HepG2 (cell line): ENCODE data around the gene UVSSA. TPM values are rescaled to one million over a fixed set of nuclear protein-coding genes. Genes with fewer than 3 reads are reported as not detected.

Experiments used
- CBFB ChIP-seq: sonication (generic); formaldehyde crosslinking; IDR thresholded peaks from 2 replicates; pipeline ENCODE4 v1.4.0; 2020; ENCODE audit warnings: missing genetic modification reagents
- CBX5 ChIP-seq: sonication (generic); formaldehyde crosslinking; IDR thresholded peaks from 2 replicates; pipeline ENCODE4 v1.4.0; 2020; ENCODE audit warnings: missing genetic modification reagents, borderline replicate concordance
- FOXM1 ChIP-seq: sonication (generic); formaldehyde crosslinking; IDR thresholded peaks from 2 replicates; pipeline ENCODE4 v1.5.0; 2020; ENCODE audit warnings: missing genetic modification reagents
- GRHL1 ChIP-seq: sonication (generic); formaldehyde crosslinking; conservative IDR thresholded peaks from 2 replicates; pipeline ENCODE4 v1.8.0; 2022; ENCODE audit warnings: missing genetic modification reagents
- KDM4B ChIP-seq: sonication (generic); formaldehyde crosslinking; IDR thresholded peaks from 2 replicates; pipeline ENCODE4 v1.4.0; 2020; ENCODE audit warnings: missing genetic modification reagents
- KLF12 ChIP-seq: sonication (generic); formaldehyde crosslinking; IDR thresholded peaks from 2 replicates; pipeline ENCODE4 v1.4.0; 2020; ENCODE audit warnings: missing genetic modification reagents, borderline replicate concordance
- KLF6 ChIP-seq: IDR thresholded peaks from 2 replicates; pipeline ENCODE4 v1.8.0; 2016; ENCODE audit warnings: missing biosample characterization, missing genetic modification reagents
- MEF2D ChIP-seq: sonication (generic); formaldehyde crosslinking; IDR thresholded peaks from 2 replicates; pipeline ENCODE4 v1.5.1; 2020; ENCODE audit warnings: mild to moderate bottlenecking, missing genetic modification reagents
- MXD3 ChIP-seq: IDR thresholded peaks from 2 replicates; pipeline ENCODE4 v1.6.1; 2016; ENCODE audit warnings: mild to moderate bottlenecking, missing biosample characterization, missing genetic modification reagents
- NR2F6 ChIP-seq, 2 experiments: IDR thresholded peaks; 2 replicates each; pipeline ENCODE4 v1.6.1; 2016; ENCODE audit warnings: antibody characterized with exemption in 1 of 2, mild to moderate bottlenecking in 1 of 2
- SMARCE1 ChIP-seq: fragments of 450-650 bp; IDR thresholded peaks from 2 replicates; pipeline ENCODE4 v1.6.1; 2017; ENCODE audit warnings: borderline replicate concordance
- TIGD3 ChIP-seq: sonication (generic); formaldehyde crosslinking; IDR thresholded peaks from 2 replicates; pipeline ENCODE4 v1.5.1; 2020; ENCODE audit warnings: mild to moderate bottlenecking, missing genetic modification reagents, borderline replicate concordance
- ZBTB7B ChIP-seq: sonication (generic); formaldehyde crosslinking; IDR thresholded peaks from 2 replicates; pipeline ENCODE4 v1.4.0; 2020; ENCODE audit warnings: missing genetic modification reagents
- ZFYVE20 ChIP-seq: sonication (generic); formaldehyde crosslinking; IDR thresholded peaks from 2 replicates; pipeline ENCODE4 v1.8.0; 2023; ENCODE audit warnings: low read depth, mild to moderate bottlenecking, moderate library complexity, missing genetic modification reagents, borderline replicate concordance
- ZNF160 ChIP-seq: sonication (generic); formaldehyde crosslinking; IDR thresholded peaks from 2 replicates; pipeline ENCODE4 v1.8.0; 2022; ENCODE audit warnings: mild to moderate bottlenecking, inconsistent platforms, missing genetic modification reagents
- ZNF292 ChIP-seq: sonication (generic); formaldehyde crosslinking; IDR thresholded peaks from 2 replicates; pipeline ENCODE4 v1.8.1; 2022; ENCODE audit warnings: mild to moderate bottlenecking, low read depth, missing genetic modification reagents, borderline replicate concordance
- ZNF3 ChIP-seq: IDR thresholded peaks from 2 replicates; pipeline ENCODE4 v1.7.0; 2017; ENCODE audit warnings: inconsistent platforms
- ZNF382 ChIP-seq: sonication (generic); formaldehyde crosslinking; IDR thresholded peaks from 2 replicates; pipeline ENCODE4 v1.5.0; 2020; ENCODE audit warnings: missing genetic modification reagents, mild to moderate bottlenecking, borderline replicate concordance
- ZNF383 ChIP-seq: sonication (generic); formaldehyde crosslinking; IDR thresholded peaks from 2 replicates; pipeline ENCODE4 v1.4.0; 2020; ENCODE audit warnings: missing genetic modification reagents, mild to moderate bottlenecking, borderline replicate concordance
- ZNF570 ChIP-seq: sonication (generic); formaldehyde crosslinking; IDR thresholded peaks from 2 replicates; pipeline ENCODE4 v1.4.0; 2020; ENCODE audit warnings: mild to moderate bottlenecking, missing genetic modification reagents, borderline replicate concordance
- ZNF639 ChIP-seq: conservative IDR thresholded peaks from 2 replicates; pipeline ENCODE4 v1.6.1; 2018; ENCODE audit warnings: missing genetic modification reagents
- ZNF644 ChIP-seq: IDR thresholded peaks from 2 replicates; pipeline ENCODE4 v1.6.1; 2016; ENCODE audit warnings: low read depth
- ZNF720 ChIP-seq: sonication (generic); formaldehyde crosslinking; IDR thresholded peaks from 2 replicates; pipeline ENCODE4 v1.4.0; 2020; ENCODE audit warnings: missing genetic modification reagents
- ZNF800 ChIP-seq: sonication (generic); formaldehyde crosslinking; IDR thresholded peaks from 2 replicates; pipeline ENCODE4 v1.4.0; 2020; ENCODE audit warnings: missing genetic modification reagents
- ZSCAN22 ChIP-seq: sonication (generic); formaldehyde crosslinking; IDR thresholded peaks from 2 replicates; pipeline ENCODE4 v1.4.0; 2020; ENCODE audit warnings: mild to moderate bottlenecking, missing genetic modification reagents
- polyA plus RNA-seq, 8 experiments: library from polyadenylated mRNA; depleted of rRNA in 3 of 8; stranded (reverse) in 7 of 8; unstranded in 1 of 8; fragments of >200 nt; fragmentation: Illumina TruSeq in 4 of 8; extraction: Trizol in 4 of 8; gene quantifications; 2 replicates each; pipeline versions ENCODE4 v1.2.1 to v1.2.3, GENCODE V29; 2011 to 2016; ENCODE audit warnings: low read depth in 4 of 8, missing spikeins in 1 of 8, mixed read lengths in 1 of 8; ENCODE audit not compliant: insufficient read depth in 1 of 8
- total RNA-seq, 5 experiments: library from RNA; depleted of rRNA; stranded (reverse); fragments of >200 nt; fragmentation: Illumina TruSeq; extraction: Trizol; gene quantifications; 2 replicates each; pipeline ENCODE4 v1.2.3, GENCODE V29; 2016; ENCODE audit warnings: low read depth in 1 of 5

The UVSSA gene
- total and polyA plus RNA-seq, 2 of the 13 experiments (the other 11 are each of a cell fraction or from before 2014, with no cell fraction given) = 4.6 to 8.4 TPM

GRCh38 chr4:1309261-1310010, 37.6 kb upstream of the UVSSA start (continued):
- TF ChIP-seq ZSCAN22 (CRISPR knock-in tag) (no peak), FOXM1 (CRISPR knock-in tag) (no peak), ZNF570 (CRISPR knock-in tag) (no peak), NR2F6 (IDR thresholded peaks at IDR 0.05) (no peak), NR2F6 (CRISPR knock-in tag; IDR thresholded peaks at IDR 0.05) (peak; percentile 8; the same call in 1 of the 2 replicates), ZFYVE20 (CRISPR knock-in tag) (no peak), ZNF160 (CRISPR knock-in tag) (no peak), ZNF644 (CRISPR knock-in tag) (no peak), SMARCE1 (no peak), CBFB (CRISPR knock-in tag) (no peak), ZNF639 (CRISPR knock-in tag) (no peak; the same call in 1 of the 2 replicates), KLF12 (CRISPR knock-in tag) (no peak), KLF6 (CRISPR knock-in tag) (no peak), GRHL1 (CRISPR knock-in tag) (no peak), ZNF800 (CRISPR knock-in tag) (peak; percentile 39; the same call in 1 of the 2 replicates), KDM4B (no peak), ZNF382 (CRISPR knock-in tag) (no peak), ZNF292 (CRISPR knock-in tag) (peak; percentile 74; the same call in 1 of the 2 replicates), TIGD3 (CRISPR knock-in tag) (no peak), ZBTB7B (CRISPR knock-in tag) (peak; percentile 56; the same call in 1 of the 2 replicates), ZNF3 (CRISPR knock-in tag) (no peak), MXD3 (CRISPR knock-in tag) (peak; percentile 17; the same call in 1 of the 2 replicates), ZNF720 (CRISPR knock-in tag) (no peak), CBX5 (CRISPR knock-in tag) (no peak), ZNF383 (CRISPR knock-in tag) (no peak), MEF2D (CRISPR knock-in tag) (no peak)
